ENCODE results near the gene PAQR5. TPM values are rescaled to one million over a fixed set of nuclear protein-coding genes. Genes with fewer than 3 reads are reported as not detected.

Gene PAQR5
- total RNA-seq, 1 experiment from 2014 or later = 2.0 TPM

DNA sequence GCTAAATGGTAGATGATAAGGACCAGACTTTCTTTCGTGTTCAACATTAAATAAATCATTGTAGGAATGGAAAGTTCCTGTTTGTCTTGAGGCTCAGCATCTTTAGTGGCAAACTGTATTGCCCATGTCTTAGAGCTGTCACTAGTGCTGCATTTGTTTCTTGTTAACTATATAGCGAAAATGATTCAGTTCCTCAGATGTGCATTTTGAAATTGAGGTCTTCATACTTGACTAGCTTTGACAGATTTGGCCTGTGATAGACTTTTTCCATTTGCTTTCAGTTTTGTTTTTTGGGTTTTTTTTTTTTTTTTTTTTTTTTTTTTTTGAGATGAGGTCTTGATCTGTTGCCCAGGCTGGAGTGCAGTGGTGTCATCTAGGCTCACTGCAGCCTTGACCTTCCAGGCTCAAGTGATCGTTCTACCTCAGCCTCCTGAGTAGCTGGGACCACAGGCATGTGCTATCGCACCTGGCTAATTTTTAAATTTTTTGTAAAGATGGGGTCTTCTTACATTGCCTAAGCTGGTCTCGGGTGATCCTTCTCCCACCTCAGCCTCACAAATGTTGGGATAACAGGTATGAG is 144.4 kb downstream of the PAQR5 start:
- CTCF ChIA-PET = interaction anchor here (0.7 kb wide), 2 partner anchors 19 to 298 kb away, joined by 5 to 11 read pairs; no protein-coding TSS in a partner anchor
- H3K27ac ChIP-seq (ENCODE audit: low read length) = no peak overlapping the region
- H3K4me1 ChIP-seq (ENCODE audit: control insufficient read depth, insufficient read depth, low read length) = no peaks in the 10 kb centered on the region
- intact Hi-C loops (cut with micrococcal nuclease; ENCODE audit: unreplicated experiment) = no loop called here
- POLR2A ChIA-PET = interaction anchor here (0.7 kb wide), 1 partner anchor 29 kb away, joined by 11 read pairs; the partner anchor contains the start of gene KIF23
- no TSS peak for BruUV-seq (replicated peaks)
- H3K9me3 ChIP-seq (ENCODE audit: control insufficient read depth, insufficient read depth, low read depth, low read length) = no peaks in the 10 kb centered on the region
- in situ Hi-C loops (cut with HindIII; ENCODE audit: low pct_unique_long_range_greater_than_20kb, low sequenced_read_pairs) = no loop called here
- no peak for ATAC-seq
- TF ChIP-seq, protein P1, sequence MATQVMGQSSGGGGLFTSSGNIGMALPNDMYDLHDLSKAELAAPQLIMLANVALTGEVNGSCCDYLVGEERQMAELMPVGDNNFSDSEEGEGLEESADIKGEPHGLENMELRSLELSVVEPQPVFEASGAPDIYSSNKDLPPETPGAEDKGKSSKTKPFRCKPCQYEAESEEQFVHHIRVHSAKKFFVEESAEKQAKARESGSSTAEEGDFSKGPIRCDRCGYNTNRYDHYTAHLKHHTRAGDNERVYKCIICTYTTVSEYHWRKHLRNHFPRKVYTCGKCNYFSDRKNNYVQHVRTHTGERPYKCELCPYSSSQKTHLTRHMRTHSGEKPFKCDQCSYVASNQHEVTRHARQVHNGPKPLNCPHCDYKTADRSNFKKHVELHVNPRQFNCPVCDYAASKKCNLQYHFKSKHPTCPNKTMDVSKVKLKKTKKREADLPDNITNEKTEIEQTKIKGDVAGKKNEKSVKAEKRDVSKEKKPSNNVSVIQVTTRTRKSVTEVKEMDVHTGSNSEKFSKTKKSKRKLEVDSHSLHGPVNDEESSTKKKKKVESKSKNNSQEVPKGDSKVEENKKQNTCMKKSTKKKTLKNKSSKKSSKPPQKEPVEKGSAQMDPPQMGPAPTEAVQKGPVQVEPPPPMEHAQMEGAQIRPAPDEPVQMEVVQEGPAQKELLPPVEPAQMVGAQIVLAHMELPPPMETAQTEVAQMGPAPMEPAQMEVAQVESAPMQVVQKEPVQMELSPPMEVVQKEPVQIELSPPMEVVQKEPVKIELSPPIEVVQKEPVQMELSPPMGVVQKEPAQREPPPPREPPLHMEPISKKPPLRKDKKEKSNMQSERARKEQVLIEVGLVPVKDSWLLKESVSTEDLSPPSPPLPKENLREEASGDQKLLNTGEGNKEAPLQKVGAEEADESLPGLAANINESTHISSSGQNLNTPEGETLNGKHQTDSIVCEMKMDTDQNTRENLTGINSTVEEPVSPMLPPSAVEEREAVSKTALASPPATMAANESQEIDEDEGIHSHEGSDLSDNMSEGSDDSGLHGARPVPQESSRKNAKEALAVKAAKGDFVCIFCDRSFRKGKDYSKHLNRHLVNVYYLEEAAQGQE (IDR thresholded peaks at IDR 0.05; ENCODE audit: insufficient read depth in 1 of 2, low read depth in 2 of 2, low read length in 1 of 2) = no peak
- TF ChIP-seq, protein P2, sequence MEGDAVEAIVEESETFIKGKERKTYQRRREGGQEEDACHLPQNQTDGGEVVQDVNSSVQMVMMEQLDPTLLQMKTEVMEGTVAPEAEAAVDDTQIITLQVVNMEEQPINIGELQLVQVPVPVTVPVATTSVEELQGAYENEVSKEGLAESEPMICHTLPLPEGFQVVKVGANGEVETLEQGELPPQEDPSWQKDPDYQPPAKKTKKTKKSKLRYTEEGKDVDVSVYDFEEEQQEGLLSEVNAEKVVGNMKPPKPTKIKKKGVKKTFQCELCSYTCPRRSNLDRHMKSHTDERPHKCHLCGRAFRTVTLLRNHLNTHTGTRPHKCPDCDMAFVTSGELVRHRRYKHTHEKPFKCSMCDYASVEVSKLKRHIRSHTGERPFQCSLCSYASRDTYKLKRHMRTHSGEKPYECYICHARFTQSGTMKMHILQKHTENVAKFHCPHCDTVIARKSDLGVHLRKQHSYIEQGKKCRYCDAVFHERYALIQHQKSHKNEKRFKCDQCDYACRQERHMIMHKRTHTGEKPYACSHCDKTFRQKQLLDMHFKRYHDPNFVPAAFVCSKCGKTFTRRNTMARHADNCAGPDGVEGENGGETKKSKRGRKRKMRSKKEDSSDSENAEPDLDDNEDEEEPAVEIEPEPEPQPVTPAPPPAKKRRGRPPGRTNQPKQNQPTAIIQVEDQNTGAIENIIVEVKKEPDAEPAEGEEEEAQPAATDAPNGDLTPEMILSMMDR (IDR thresholded peaks at IDR 0.05) = no peak
- no peak overlapping the region for H3K4me3 ChIP-seq (ENCODE audit: low read depth in 2 of 2, low read length in 2 of 2)
- H3K36me3 ChIP-seq (ENCODE audit: control insufficient read depth, insufficient read depth, low read length) = peaks cover 80% of the 10 kb centered on the region
- H3K27me3 ChIP-seq (ENCODE audit: control insufficient read depth, insufficient read depth, low read length) = no peaks in the 10 kb centered on the region
- DNase-seq (ENCODE audit: low read depth, low spot score) = no peak

DNA sequence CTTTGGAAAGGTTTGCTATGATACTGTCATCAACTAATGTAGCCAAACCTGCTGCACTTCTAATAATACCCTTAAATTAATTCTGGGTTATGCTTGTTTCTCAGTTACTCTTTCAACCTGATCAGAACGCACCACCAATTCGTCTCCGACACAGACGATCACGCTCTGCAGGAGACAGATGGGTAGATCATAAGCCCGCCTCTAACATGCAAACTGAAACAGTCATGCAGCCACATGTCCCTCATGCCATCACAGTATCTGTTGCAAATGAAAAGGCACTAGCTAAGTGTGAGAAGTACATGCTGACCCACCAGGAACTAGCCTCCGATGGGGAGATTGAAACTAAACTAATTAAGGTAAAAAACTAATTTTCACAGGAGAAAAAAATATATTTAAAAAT is 146.0 kb downstream of the PAQR5 start:
- BruUV-seq (replicated peaks) = no TSS peak
- H3K4me1 ChIP-seq (ENCODE audit: control insufficient read depth, insufficient read depth, low read length) = no peaks in the 10 kb centered on the region
- no peaks in the 10 kb centered on the region for H3K27me3 ChIP-seq (ENCODE audit: control insufficient read depth, insufficient read depth, low read length)
- no peaks in the 10 kb centered on the region for H3K9me3 ChIP-seq (ENCODE audit: control insufficient read depth, insufficient read depth, low read depth, low read length)
- POLR2A ChIA-PET = no interaction called here
- H3K27ac ChIP-seq (ENCODE audit: low read length) = no peak overlapping the region
- CTCF ChIA-PET = interaction anchor here (0.7 kb wide), 1 partner anchor 8 kb away, joined by 5 read pairs; no protein-coding TSS in a partner anchor
- no peak for DNase-seq (ENCODE audit: low read depth, low spot score)
- in situ Hi-C loops (cut with HindIII; ENCODE audit: low pct_unique_long_range_greater_than_20kb, low sequenced_read_pairs) (no loop called here), intact Hi-C loops (cut with micrococcal nuclease; ENCODE audit: unreplicated experiment) (no loop called here)
- peaks cover 71% of the 10 kb centered on the region for H3K36me3 ChIP-seq (ENCODE audit: control insufficient read depth, insufficient read depth, low read length)
- TF ChIP-seq SIN3A (IDR thresholded peaks at IDR 0.05; ENCODE audit: borderline replicate concordance, insufficient read depth, low read depth, low read length) (no peak), TCF7L2 (IDR thresholded peaks at IDR 0.05; ENCODE audit: low read depth, low read length) (no peak), POLR2AphosphoS5 (IDR thresholded peaks at IDR 0.05; ENCODE audit: low read depth, low read length) (no peak)
- TF ChIP-seq, protein P1 (IDR thresholded peaks at IDR 0.05; ENCODE audit: insufficient read depth in 1 of 2, low read depth in 2 of 2, low read length in 1 of 2) = no peak
- TF ChIP-seq, protein P2 (IDR thresholded peaks at IDR 0.05) = no peak
- ATAC-seq = no peak
- H3K4me3 ChIP-seq (ENCODE audit: low read depth in 2 of 2, low read length in 2 of 2) = no peak overlapping the region
